Upper lobe of left lung (tissue), 6 donors: Measurements from ENCODE around the gene PHPT1. TPM values are rescaled to one million over a fixed set of nuclear protein-coding genes. Genes with fewer than 3 reads are reported as not detected.

Experiments
- ATAC-seq, 2 donors: fragments of 200-7000 bp; cut with Tn5 transposase; one replicate each; pipeline ENCODE4 v1.9.1; 2022; ENCODE audit warnings: mild to moderate bottlenecking in 2 of 2, moderate library complexity in 2 of 2; ENCODE audit not compliant: low FRiP score in 2 of 2
- DNase-seq, 2 donors: peaks; one replicate each; pipeline ENCODE4 v3.0.0-alpha.2; 2019 to 2020
- H3K27ac ChIP-seq, 4 donors: fragments of 200-600 bp; sonication (generic); one replicate each; pipeline ENCODE4 v1.5.1; 2016 to 2019
- H3K27me3 ChIP-seq, 4 donors: fragments of 200-600 bp; sonication (generic); one replicate each; pipeline ENCODE4 v1.5.1; 2017 to 2019
- H3K36me3 ChIP-seq, 4 donors: fragments of 200-600 bp; sonication (generic); one replicate each; pipeline ENCODE4 v1.5.1; 2016 to 2019
- H3K4me1 ChIP-seq, 4 donors: fragments of 200-600 bp; sonication (generic); one replicate each; pipeline ENCODE4 v1.5.1; 2018 to 2019
- H3K4me3 ChIP-seq, 4 donors: fragments of 200-600 bp; sonication (generic); one replicate each; pipeline ENCODE4 v1.5.1; 2017 to 2019; ENCODE audit warnings: mild to moderate bottlenecking in 2 of 4, moderate library complexity in 1 of 4
- H3K9me3 ChIP-seq, 4 donors: fragments of 200-600 bp; sonication (generic); one replicate each; pipeline ENCODE4 v1.5.1; 2018 to 2019
- CTCF ChIP-seq, 6 experiments: fragments of 450-650 bp in 4 of 6; fragments of 200-600 bp in 2 of 6; sonication (generic) in 2 of 6; IDR thresholded peaks; one replicate each; pipeline ENCODE4 v1.5.1; 2016 to 2019; ENCODE audit warnings: antibody characterized with exemption in 6 of 6
- EP300 ChIP-seq, 4 donors: sonication (generic); formaldehyde crosslinking; IDR thresholded peaks; one replicate each; pipeline ENCODE4 v1.5.1; 2017; ENCODE audit warnings: antibody characterized with exemption in 4 of 4, control low read depth in 2 of 4
- POLR2A ChIP-seq, 4 donors: fragments of 450-650 bp; IDR thresholded peaks; one replicate each; pipeline ENCODE4 v1.5.1; 2016 to 2017; ENCODE audit warnings: antibody characterized with exemption in 4 of 4, mild to moderate bottlenecking in 2 of 4
- POLR2AphosphoS5 ChIP-seq, 2 donors: sonication (generic); formaldehyde crosslinking; IDR thresholded peaks; one replicate each; pipeline ENCODE4 v1.5.1; 2017; ENCODE audit warnings: antibody characterized with exemption in 2 of 2
- WGBS, 2 donors: methylation state at CpG; one replicate each; pipeline ENCODE4 v1.1.5; 2017 to 2018; 5-methylcytosine and 5-hydroxymethylcytosine counted together
- total RNA-seq, 6 donors: library from RNA; depleted of rRNA in 4 of 6; stranded (reverse); fragments of >200 nt in 4 of 6; gene quantifications; one replicate each; pipeline versions ENCODE4 v1.1.0 to v1.2.1, GENCODE V29; 2016 to 2021
- donor health status: DM: no; HTN: no; CAD: no; lungs with moderate emphysema.
- donor health status: DM: no; HTN: yes; CAD: no; lungs with severe emphysema.

The PHPT1 gene
- total RNA-seq, 6 donors from 2014 or later = 51.3 to 135 (median 64.1) TPM

DNA sequence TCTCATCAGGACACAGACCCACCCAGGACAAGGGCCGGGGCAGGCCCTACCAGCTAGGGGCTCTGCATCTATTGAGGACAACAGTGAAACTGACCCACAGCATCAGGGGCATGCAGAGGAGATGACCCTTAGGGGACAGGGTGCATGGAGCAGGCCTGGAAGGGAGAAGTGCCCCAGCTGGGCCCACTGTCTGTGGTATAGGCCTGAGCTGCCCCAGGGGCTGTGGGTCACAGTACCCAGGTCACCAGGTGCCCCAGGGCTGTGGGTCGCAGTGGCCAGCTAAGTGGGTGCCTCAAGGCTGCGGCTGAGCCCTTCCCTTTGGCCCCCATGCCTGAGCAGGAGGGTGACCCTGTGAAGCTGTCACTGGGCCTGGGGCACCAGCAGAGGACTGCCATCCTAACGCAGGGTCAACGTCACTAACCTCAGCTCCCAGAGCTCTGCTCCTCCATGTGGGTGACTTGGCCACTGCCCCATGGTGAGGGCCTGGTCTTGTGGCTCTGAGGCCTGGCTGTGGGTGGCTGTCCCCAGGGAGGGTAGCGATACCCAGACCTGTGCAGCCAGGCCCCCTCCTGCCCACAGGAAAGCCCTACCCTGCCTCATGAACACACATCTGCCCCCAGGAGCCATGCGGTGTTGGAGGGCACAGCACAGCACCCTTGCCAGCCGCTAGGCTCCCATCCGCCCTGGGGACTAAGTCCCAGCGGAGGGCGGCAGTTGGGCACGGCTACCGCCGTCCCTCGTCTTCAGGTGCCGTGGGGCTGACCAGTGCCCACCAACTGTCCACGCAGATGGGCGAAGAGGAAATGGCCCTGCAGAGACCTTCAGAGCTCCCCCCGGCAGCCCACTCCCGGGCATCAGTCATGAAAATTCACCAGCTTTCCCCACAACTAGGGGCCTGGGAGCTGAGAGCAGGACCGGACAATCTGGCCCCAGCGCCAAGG is 12.0 kb downstream of the PHPT1 start:
- 91 to 97% methylated on average over 9 to 21 of the region's 22 CpGs for WGBS, 2 donors
- no peak overlapping the region for H3K4me3 ChIP-seq
- H3K4me1 ChIP-seq = peaks cover 14 to 38% (median 17%) of the 10 kb centered on the region in 4 donors
- peaks cover 11 to 39% (median 33%) of the 10 kb centered on the region in 4 donors for H3K36me3 ChIP-seq
- no peak for ATAC-seq
- peaks cover 0 to 3% (median 0%) of the 10 kb centered on the region in 4 donors for H3K9me3 ChIP-seq
- TF ChIP-seq EP300 (IDR thresholded peaks at IDR 0.05) (no peak), POLR2A (IDR thresholded peaks at IDR 0.05) (no peak), CTCF (IDR thresholded peaks at IDR 0.05) (no peak), POLR2AphosphoS5 (IDR thresholded peaks at IDR 0.05) (no peak)
- no peaks in the 10 kb centered on the region for H3K27me3 ChIP-seq
- peak in 1 of 2 donors; percentile 56 for DNase-seq
- no peak overlapping the region for H3K27ac ChIP-seq

DNA sequence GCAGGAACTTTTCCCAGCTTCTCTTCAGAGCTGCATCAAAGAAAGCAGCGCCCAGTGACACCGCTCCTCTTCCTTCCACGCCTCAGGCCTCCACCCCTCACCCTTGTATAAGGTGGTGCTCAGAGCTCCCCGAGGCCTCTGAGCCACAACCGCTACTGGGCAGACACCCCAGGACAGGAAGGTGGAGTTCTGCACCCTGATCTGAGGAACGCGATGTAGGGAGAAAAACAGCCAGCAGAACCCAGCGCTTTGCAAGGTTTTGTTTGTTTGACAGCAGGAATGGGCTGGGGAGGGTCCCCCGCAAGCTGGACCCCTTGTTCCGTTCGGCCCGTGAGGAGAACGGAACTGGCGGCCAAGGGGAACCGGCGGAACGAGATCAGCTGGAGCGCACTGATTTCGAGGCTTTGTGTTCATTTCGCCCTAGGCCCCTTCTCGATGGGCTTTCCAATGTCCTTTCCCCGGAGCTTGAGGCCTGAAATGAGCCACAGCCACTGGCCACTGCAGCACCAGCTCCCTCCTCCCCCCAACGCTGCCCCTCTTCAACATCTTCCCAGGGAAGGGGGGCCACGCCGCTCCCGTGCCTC is 12.8 kb downstream of the PHPT1 start:
- peaks cover 17 to 42% (median 21%) of the 10 kb centered on the region in 4 donors for H3K4me1 ChIP-seq
- TF ChIP-seq POLR2AphosphoS5 (IDR thresholded peaks at IDR 0.05) (no peak), POLR2A (IDR thresholded peaks at IDR 0.05) (no peak), EP300 (IDR thresholded peaks at IDR 0.05) (no peak), CTCF (IDR thresholded peaks at IDR 0.05) (no peak)
- ATAC-seq (no peak), DNase-seq (peak in 1 of 2 donors; percentile 56)
- no peaks in the 10 kb centered on the region for H3K27me3 ChIP-seq
- H3K4me3 ChIP-seq = no peak overlapping the region
- H3K27ac ChIP-seq = no peak overlapping the region
- peaks cover 0 to 4% (median 0%) of the 10 kb centered on the region in 4 donors for H3K9me3 ChIP-seq
- peaks cover 11 to 39% (median 33%) of the 10 kb centered on the region in 4 donors for H3K36me3 ChIP-seq
- WGBS, 2 donors = 88 to 91% methylated on average over 25 to 26 of the region's 26 CpGs

DNA sequence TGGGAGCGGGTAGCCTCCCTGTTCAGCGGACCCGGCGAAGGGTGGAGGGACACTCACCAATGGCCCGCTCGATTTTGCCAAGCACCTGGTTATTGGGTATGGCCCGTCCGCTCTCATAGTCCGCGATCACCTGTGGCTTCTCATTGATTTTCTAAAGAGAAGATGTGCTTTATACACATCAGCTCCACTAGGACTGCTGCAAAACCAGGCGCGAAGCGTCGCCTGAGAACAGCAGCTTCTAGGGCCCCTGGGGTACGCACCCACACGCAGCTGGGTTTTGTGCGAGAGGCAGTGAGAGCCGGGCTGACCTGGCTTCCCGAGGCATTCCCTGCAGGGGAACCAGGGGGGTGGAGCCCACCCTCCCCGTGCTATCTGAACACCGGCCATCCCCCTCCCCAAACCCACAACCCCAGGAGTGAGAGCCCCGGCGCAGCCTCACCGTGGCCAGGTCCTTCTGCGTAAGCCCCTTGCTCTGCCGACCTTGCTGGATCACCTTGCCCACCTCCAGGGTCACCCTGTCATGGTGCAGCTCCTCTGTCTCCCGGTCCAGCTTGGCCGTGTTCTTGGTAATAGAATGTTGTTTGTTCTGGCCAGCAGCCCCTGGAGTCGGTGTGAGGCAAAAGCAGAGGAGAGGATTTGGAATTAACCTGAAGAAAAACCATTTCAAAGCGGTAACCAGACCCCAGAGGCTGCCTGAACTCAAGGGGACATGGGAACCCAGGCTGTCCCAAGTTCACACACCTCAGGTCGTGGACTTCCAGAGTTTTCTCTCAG is 13.8 kb downstream of the PHPT1 start:
- H3K27ac ChIP-seq = no peak overlapping the region
- ATAC-seq = no peak
- 94 to 95% methylated on average over 16 to 31 of the region's 31 CpGs for WGBS, 2 donors
- no peaks in the 10 kb centered on the region for H3K27me3 ChIP-seq
- H3K4me3 ChIP-seq = no peak overlapping the region
- H3K4me1 ChIP-seq = peaks cover 20 to 45% (median 24%) of the 10 kb centered on the region in 4 donors
- TF ChIP-seq POLR2A (IDR thresholded peaks at IDR 0.05) (no peak), CTCF (IDR thresholded peaks at IDR 0.05) (no peak), POLR2AphosphoS5 (IDR thresholded peaks at IDR 0.05) (no peak), EP300 (IDR thresholded peaks at IDR 0.05) (no peak)
- H3K36me3 ChIP-seq = peaks cover 11 to 39% (median 33%) of the 10 kb centered on the region in 4 donors
- H3K9me3 ChIP-seq = peaks cover 0 to 4% (median 0%) of the 10 kb centered on the region in 4 donors
- peak in 1 of 2 donors; percentile 59 for DNase-seq

DNA sequence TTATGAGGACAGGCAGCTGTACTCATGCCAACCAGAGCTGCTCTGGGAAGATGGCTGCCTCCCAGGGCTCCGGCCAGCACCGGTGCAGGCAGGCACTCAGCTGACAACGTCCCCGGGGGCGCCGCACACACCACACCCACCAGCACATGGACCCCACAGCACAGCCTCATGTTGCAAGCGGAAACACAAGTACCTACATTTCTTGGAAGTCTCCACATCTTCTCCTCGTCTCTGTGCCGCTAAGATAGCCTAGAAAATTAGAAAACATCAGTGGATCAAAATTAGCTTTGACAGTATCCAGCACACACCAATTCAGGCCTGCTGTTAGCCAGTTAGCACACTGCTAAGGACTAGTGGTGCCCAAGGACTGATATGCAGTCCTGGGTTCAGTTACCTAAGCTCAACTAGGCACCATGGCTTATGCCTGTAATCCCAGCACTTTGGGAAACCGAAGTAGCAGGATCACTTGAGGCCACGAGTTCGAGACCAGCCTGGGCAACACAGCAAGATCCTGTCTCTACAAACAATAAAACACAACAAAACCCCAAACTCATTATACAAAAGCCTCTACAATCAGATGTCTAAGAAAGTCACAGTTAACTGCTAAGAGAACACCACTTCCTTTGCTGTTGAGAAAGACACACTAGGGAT is 14.5 kb downstream of the PHPT1 start:
- Histone ChIP-seq H3K4me3 (no peak overlapping the region), H3K4me1 (peaks cover 20 to 40% (median 24%) of the 10 kb centered on the region in 4 donors), H3K27ac (no peak overlapping the region), H3K36me3 (peaks cover 11 to 39% (median 33%) of the 10 kb centered on the region in 4 donors), H3K9me3 (peaks cover 0 to 4% (median 0%) of the 10 kb centered on the region in 4 donors), H3K27me3 (no peaks in the 10 kb centered on the region)
- TF ChIP-seq EP300 (IDR thresholded peaks at IDR 0.05) (no peak), CTCF (IDR thresholded peaks at IDR 0.05) (no peak), POLR2A (IDR thresholded peaks at IDR 0.05) (no peak), POLR2AphosphoS5 (IDR thresholded peaks at IDR 0.05) (no peak)
- DNase-seq = peak in 1 of 2 donors; percentile 65
- 94% methylated on average over 12 of the region's 12 CpGs for WGBS, 2 donors
- no peak for ATAC-seq
